HT-29 (cell line): Measurements from ENCODE around the gene RAP1GAP2. TPM values are rescaled to one million over a fixed set of nuclear protein-coding genes. Genes with fewer than 3 reads are reported as not detected.
"Not testable (repeated sequence)": the region's sequence is repeated elsewhere in the genome, so short reads cannot be mapped to it uniquely, and the experiment has no call there.

Experiments
- DNase-seq: peaks from one replicate; pipeline ENCODE4 v3.0.0-alpha.2; 2015; ENCODE audit warnings: low spot score
- total RNA-seq: library from RNA; depleted of rRNA; stranded (reverse); fragments of >200 nt; shearing (Covaris generic); gene quantifications from 2 replicates; pipeline ENCODE4 v1.2.3, GENCODE V29; 2014

RAP1GAP2 gene
- total RNA-seq, 1 experiment from 2014 or later, result 9.6 TPM

GRCh38 chr17:2995886-2996809, 199.9 kb downstream of the RAP1GAP2 start:
- no peak for DNase-seq

GRCh38 chr17:2996810-2997670, 200.8 kb downstream of the RAP1GAP2 start:
- no peak for DNase-seq

- DNase-seq, result not testable (repeated sequence)
These were observed 202.2 kb downstream of the RAP1GAP2 start for GRCh38 chr17:2998469-2998901.

GRCh38 chr17:3002538-3003295, 206.5 kb downstream of the RAP1GAP2 start:
- no peak for DNase-seq

GRCh38 chr17:3003296-3004149, 207.3 kb downstream of the RAP1GAP2 start:
- DNase-seq, result no peak

- peak; percentile 97 for DNase-seq
These were observed 208.0 kb downstream of the RAP1GAP2 start for GRCh38 chr17:3004150-3004801.

GRCh38 chr17:3004925-3005324, 208.7 kb downstream of the RAP1GAP2 start:
- DNase-seq, result peak; percentile 29

- DNase-seq, result no peak
These were observed 209.5 kb downstream of the RAP1GAP2 start for GRCh38 chr17:3005696-3006095.

- DNase-seq, result no peak
These were observed 210.6 kb downstream of the RAP1GAP2 start for GRCh38 chr17:3006801-3007200.

GRCh38 chr17:3007651-3008121, 211.4 kb downstream of the RAP1GAP2 start:
- DNase-seq, result no peak

- DNase-seq, result no peak
These were observed 212.4 kb downstream of the RAP1GAP2 start for GRCh38 chr17:3008336-3009288.

GRCh38 chr17:3009411-3009920, 213.2 kb downstream of the RAP1GAP2 start:
- DNase-seq, result no peak

- no peak for DNase-seq
These were observed 215.7 kb downstream of the RAP1GAP2 start for GRCh38 chr17:3011891-3012290.

GRCh38 chr17:3012926-3013581, 216.8 kb downstream of the RAP1GAP2 start:
- peak; percentile 72 for DNase-seq

GRCh38 chr17:3015890-3016289, 219.7 kb downstream of the RAP1GAP2 start:
- no peak for DNase-seq

- no peak for DNase-seq
These were observed 221.7 kb downstream of the RAP1GAP2 start for GRCh38 chr17:3017936-3018335.

- no peak for DNase-seq
These were observed 223.5 kb downstream of the RAP1GAP2 start for GRCh38 chr17:3019761-3020160.

GRCh38 chr17:3020381-3020780, 224.1 kb downstream of the RAP1GAP2 start:
- DNase-seq, result no peak
